D721Med (cell line): ENCODE data around the gene MAPK8IP2.

Source experiments
- DNase-seq: peaks from one replicate; pipeline ENCODE4 v3.0.0; 2011; ENCODE audit warnings: low spot score; ENCODE audit not compliant: insufficient read length
- FAIRE-seq: peaks from 2 replicates; lab custom pipeline; 2011; peaks lifted over from hg19 to GRCh38; lab: Jason Lieb, UNC
- CTCF ChIP-seq: IDR thresholded peaks from 2 replicates; pipeline ENCODE4 v1.5.1; 2012; ENCODE audit warnings: mild to moderate bottlenecking, control low read depth; ENCODE audit not compliant: insufficient read depth; ENCODE audit errors: missing control alignments

The MAPK8IP2 gene

DNA sequence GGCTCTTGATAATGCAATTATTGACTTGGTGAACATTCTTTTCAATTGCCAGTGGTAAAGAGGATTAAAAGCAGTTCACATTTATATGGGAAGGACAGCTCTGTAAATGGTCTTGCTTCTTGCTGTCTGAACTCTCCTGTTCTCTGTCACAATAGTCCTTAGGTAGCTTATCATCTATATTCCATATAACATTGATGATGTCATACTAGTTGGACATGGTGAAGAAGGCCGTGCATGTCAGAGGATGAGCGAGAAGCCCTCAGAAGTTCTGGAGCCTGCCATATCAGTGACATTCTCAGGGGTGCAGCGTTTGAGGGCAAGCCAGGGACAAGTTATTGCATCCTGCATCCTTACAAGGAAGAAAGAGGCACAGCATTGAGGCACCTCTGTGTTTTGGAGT, 15.4 kb upstream of the MAPK8IP2 start:
- FAIRE-seq (no peak), DNase-seq (no peak)
- TF ChIP-seq CTCF, result no peak

GRCh38 chr22:50585781-50586180, 14.8 kb upstream of the MAPK8IP2 start:
- FAIRE-seq (no peak), DNase-seq (no peak)
- TF ChIP-seq CTCF, result no peak

DNA sequence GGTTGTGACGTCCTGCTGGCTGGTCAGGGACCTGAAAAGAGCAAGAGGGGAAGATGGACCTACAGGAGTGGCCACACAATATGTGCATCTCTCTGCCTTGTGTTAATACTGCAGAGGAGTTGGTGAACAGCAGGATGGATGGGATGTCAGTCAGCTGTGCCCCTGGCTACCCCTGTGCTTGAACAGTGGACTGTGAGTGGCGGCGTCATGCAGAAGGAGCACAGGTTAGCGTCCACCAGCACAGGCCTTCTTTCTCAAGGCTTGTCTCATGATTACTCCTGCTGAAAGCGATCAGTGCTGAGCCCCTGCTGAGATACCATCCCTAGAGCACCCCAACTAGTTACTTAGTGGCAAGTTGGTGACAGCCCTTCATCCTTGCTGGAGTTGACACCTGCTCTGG, 14.2 kb upstream of the MAPK8IP2 start:
- no peak for FAIRE-seq
- no peak for DNase-seq

DNA sequence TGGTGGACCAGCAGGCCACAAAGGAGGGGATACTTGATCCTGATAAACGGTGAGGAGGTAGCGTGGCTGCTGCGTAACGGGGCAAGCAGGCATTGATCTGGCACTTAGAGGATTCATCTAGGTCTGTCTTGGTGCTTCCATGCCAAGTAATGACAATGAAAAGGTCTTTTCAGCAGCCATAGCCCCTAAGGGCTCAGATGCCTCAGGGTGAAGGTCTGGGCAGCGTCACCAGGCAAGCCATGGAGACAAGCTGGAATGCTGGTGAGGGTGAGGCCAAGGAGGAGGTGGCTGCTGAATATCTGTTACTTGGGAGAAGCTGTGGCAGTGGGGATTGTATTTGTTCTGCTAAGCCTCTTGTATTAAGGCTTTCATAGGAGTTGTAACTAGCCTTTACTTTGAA, 13.2 kb upstream of the MAPK8IP2 start:
- DNase-seq, result no peak
- FAIRE-seq, result no peak
- TF ChIP-seq CTCF, result no peak

More for the DNA sequence above, 14.2 kb upstream of the MAPK8IP2 start:
- TF ChIP-seq CTCF, result no peak

DNA sequence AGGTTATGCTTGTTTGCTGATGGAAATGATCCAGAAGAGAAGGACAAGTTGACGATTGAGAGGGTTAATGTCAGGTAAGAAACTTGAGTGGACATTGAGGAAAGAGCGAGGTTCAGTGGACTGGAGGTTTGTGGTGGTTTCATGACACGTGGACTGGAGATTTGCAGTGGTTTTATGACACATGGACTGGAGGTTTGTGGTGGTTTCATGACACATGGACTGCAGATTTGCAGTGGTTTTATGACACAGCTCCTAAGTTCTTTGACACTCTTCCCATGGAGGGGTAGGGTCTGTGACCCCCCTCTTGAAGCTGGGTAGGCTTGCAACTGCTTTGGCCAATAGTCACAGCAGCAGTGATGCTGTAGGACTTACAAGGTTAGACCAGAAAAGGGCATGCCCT, 5.4 kb upstream of the MAPK8IP2 start:
- no peak for FAIRE-seq
- no peak for DNase-seq
- no peak for TF ChIP-seq CTCF

DNA sequence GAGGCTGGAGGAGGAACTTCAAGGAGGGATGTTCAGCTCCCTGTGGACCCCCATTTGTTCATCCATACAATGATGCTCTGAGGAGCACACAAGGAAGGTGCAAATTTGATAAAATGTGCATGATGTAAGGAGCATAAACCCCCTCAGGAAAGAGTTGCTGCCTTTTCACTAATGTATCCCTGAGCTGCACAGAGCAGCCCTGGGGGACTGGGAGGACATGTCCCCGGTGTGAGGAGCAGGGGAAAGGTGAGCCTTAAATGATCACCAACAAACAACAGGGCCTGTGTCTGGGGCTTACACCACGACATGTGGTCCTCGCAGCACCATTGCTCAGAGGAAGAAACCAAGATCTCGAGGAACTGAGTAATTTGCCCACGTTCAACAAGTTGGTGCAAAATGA, 3.5 kb upstream of the MAPK8IP2 start:
- FAIRE-seq (no peak), DNase-seq (no peak)
- TF ChIP-seq CTCF, result no peak

DNA sequence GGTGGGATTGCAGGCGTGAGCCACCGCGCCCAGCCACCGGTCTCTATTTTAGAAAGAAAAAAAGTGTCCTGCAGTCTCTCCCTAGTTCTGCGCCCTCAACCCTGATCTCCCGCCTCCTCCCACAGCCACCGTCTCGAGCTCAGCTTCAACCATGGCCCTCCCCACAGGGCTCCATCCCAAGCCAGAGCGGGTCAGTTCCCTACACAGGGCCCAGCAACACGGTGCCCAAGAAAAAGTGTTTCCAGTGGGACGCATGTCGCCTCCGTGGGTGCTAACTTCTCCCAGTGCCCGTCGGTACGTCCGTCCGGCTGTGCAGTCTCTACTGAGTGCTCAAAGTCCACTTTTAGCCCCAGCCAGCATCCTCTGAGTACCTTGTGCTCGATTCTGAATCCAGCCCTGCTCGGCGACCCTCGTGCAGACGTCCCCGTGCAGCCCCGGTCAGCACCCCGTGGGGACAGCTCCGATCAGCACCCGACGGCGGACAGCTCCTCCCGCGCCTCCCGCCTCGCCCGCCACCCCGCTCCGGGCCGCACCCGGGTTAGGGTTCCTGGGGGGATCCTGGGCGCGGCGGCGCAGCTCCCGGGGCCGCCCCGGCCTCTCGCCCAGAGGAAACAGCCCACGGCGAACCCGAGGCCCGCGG, 657 bp upstream of the MAPK8IP2 start:
- no peak for TF ChIP-seq CTCF
- DNase-seq (no peak), FAIRE-seq (no peak)
